A549 (cell line): ENCODE measurements around the gene KRT33B. TPM values are rescaled to one million over a fixed set of nuclear protein-coding genes. Genes with fewer than 3 reads are reported as not detected.
"Not testable (repeated sequence)": the region's sequence is repeated elsewhere in the genome, so short reads cannot be mapped to it uniquely, and the experiment has no call there.

Experiments
- ATAC-seq, 2 experiments: fragments of 200-7000 bp in 1 of 2; fragments of >200 bp in 1 of 2; cut with Nextera tagmentation in 1 of 2; cut with Tn5 transposase in 1 of 2; 3 replicates each; pipeline versions ENCODE4 v1.8.0 to v1.9.1; 2018 to 2020; ENCODE audit warnings: mild to moderate bottlenecking in 1 of 2, moderate library complexity in 1 of 2
- CTCF ChIA-PET: fragments of 300-600 bp; sonication (Branson Sonifier 250); formaldehyde crosslinking; extraction: SDS; loops from one replicate; lab custom pipeline; 2021; ENCODE audit warnings: antibody characterized with exemption, inconsistent platforms; lab: Yijun Ruan, JAX
- POLR2A ChIA-PET: fragments of 350-600 bp; formaldehyde crosslinking; extraction: SDS; loops from one replicate; lab custom pipeline; 2021; ENCODE audit warnings: antibody characterized with exemption, inconsistent platforms; lab: Yijun Ruan, JAX
- DNase-seq, 2 experiments: peaks; one replicate each; pipeline versions ENCODE4 v3.0.0 to v3.0.0-alpha.2; 2011 to 2016; ENCODE audit warnings: low read depth in 1 of 2, low spot score in 1 of 2
- FAIRE-seq: peaks from 2 replicates; lab custom pipeline; 2011; peaks lifted over from hg19 to GRCh38; lab: Jason Lieb, UNC
- H3K27ac ChIP-seq, 2 experiments: fragments of >200 bp; sonication (Bioruptor Twin); formaldehyde crosslinking; 3 replicates each; pipeline ENCODE4 v1.5.1; 2016 to 2017
- H3K4me1 ChIP-seq: fragments of >200 bp; sonication (Bioruptor Twin); formaldehyde crosslinking; 3 replicates; pipeline ENCODE4 v1.6.1; 2016
- H3K4me2 ChIP-seq: fragments of >200 bp; sonication (Bioruptor Twin); formaldehyde crosslinking; 3 replicates; pipeline ENCODE4 v1.6.1; 2016
- H3K4me3 ChIP-seq: fragments of >200 bp; sonication (Bioruptor Twin); formaldehyde crosslinking; 3 replicates; pipeline ENCODE4 v1.5.1; 2016
- H3K9me3 ChIP-seq: fragments of >200 bp; sonication (Bioruptor Twin); formaldehyde crosslinking; 3 replicates; pipeline ENCODE4 v1.6.1; 2016
- BCL3 ChIP-seq: fragments of >200 bp; sonication (Bioruptor Twin); formaldehyde crosslinking; IDR thresholded peaks from 3 replicates; pipeline ENCODE4 v1.6.1; 2016
- BHLHE40 ChIP-seq: IDR thresholded peaks from 2 replicates; pipeline ENCODE4 v1.6.1; 2012; ENCODE audit warnings: low read depth, low read length, inconsistent platforms
- CEBPB ChIP-seq, 2 experiments: fragments of >200 bp in 1 of 2; sonication (Bioruptor Twin) in 1 of 2; formaldehyde crosslinking in 1 of 2; IDR thresholded peaks; 2 replicates each; pipeline ENCODE4 v1.6.1; 2012 to 2016
- CTCF ChIP-seq: fragments of >200 bp; sonication (Bioruptor Twin); formaldehyde crosslinking; IDR thresholded peaks from 3 replicates; pipeline ENCODE4 v1.5.1; 2016
- EHMT2 ChIP-seq: fragments of 200-600 bp; sonication (generic); IDR thresholded peaks from 2 replicates; pipeline ENCODE4 v1.6.1; 2016; ENCODE audit warnings: antibody characterized with exemption, low read depth, mild to moderate bottlenecking, moderate library complexity
- FOSL2 ChIP-seq, 2 experiments: fragments of 450-650 bp in 1 of 2; fragments of >200 bp in 1 of 2; sonication (Bioruptor Twin) in 1 of 2; formaldehyde crosslinking; IDR thresholded peaks; 2 replicates each; pipeline versions ENCODE4 v1.5.0 to v1.6.1; 2016 to 2020; ENCODE audit warnings: mild to moderate bottlenecking in 1 of 2, moderate library complexity in 1 of 2
- GATA3 ChIP-seq: IDR thresholded peaks from 2 replicates; pipeline ENCODE4 v1.6.1; 2012; ENCODE audit warnings: borderline replicate concordance
- HDAC2 ChIP-seq: fragments of 200-600 bp; sonication (generic); IDR thresholded peaks from 2 replicates; pipeline ENCODE4 v1.6.1; 2016
- HOXB5 ChIP-seq: fragments of 250-450 bp; sonication (Bioruptor Pico); IDR thresholded peaks from 2 replicates; pipeline ENCODE4 v1.5.0; 2020; ENCODE audit warnings: mild to moderate bottlenecking, moderate library complexity
- JUN ChIP-seq, 2 experiments: fragments of >200 bp; sonication (Bioruptor Twin); formaldehyde crosslinking; IDR thresholded peaks; 2 replicates in 1 of 2; 3 replicates in 1 of 2; pipeline ENCODE4 v1.6.1; 2016 to 2017
- MYC ChIP-seq: IDR thresholded peaks from 2 replicates; pipeline ENCODE4 v1.6.1; 2012; ENCODE audit warnings: mild to moderate bottlenecking, inconsistent platforms, low read length, improper control_type of control experiment, borderline replicate concordance
- NFE2L2 ChIP-seq: fragments of 150-350 bp; conservative IDR thresholded peaks from 2 replicates; pipeline ENCODE4 v1.6.1; 2014; ENCODE audit warnings: low read length
- NPAS2 ChIP-seq: fragments of 250-450 bp; sonication (Bioruptor Pico); IDR thresholded peaks from 2 replicates; pipeline ENCODE4 v1.8.0; 2022; ENCODE audit warnings: mild to moderate bottlenecking, moderate library complexity, borderline replicate concordance
- SMC3 ChIP-seq: fragments of >200 bp; sonication (Bioruptor Twin); formaldehyde crosslinking; IDR thresholded peaks from 3 replicates; pipeline ENCODE4 v1.6.1; 2018; ENCODE audit warnings: inconsistent platforms
- TFCP2L1 ChIP-seq: fragments of 250-450 bp; sonication (Bioruptor Pico); IDR thresholded peaks from 2 replicates; pipeline ENCODE4 v1.5.0; 2021; ENCODE audit warnings: mild to moderate bottlenecking
- USF2 ChIP-seq: fragments of 450-650 bp; IDR thresholded peaks from 2 replicates; pipeline ENCODE4 v1.6.1; 2014; ENCODE audit warnings: antibody characterized with exemption
- ZFP36 ChIP-seq: fragments of 450-650 bp; IDR thresholded peaks from 2 replicates; pipeline ENCODE4 v1.6.1; 2014; ENCODE audit warnings: borderline replicate concordance; ENCODE audit not compliant: partially characterized antibody
- WGBS: methylation state at CpG from one replicate; pipeline ENCODE4 v1.1.6; 2017; ENCODE audit errors: missing lambda C conversion rate; 5-methylcytosine and 5-hydroxymethylcytosine counted together
- polyA plus RNA-seq, 4 experiments: library from polyadenylated mRNA; depleted of rRNA in 3 of 4; stranded (reverse); fragments of >200 nt; fragmentation: RNase III in 1 of 4; extraction: RNeasy Plus Mini Kit Qiagen cat#74134 plus additional on column Dnase treatment in 1 of 4; gene quantifications; 2 replicates in 3 of 4; 3 replicates in 1 of 4; pipeline ENCODE4 v1.2.3, GENCODE V29; 2011 to 2017

Gene KRT33B
- polyA plus RNA-seq, 2 of the 4 experiments (the other 2 are of a cell fraction) = 0.05 TPM; not detected in 1

GRCh38 chr17:41395611-41396010 lies 26.0 kb upstream of the KRT33B start (continued):
- no peak for TF ChIP-seq BCL3
- TF ChIP-seq CTCF = no peak
- TF ChIP-seq NFE2L2 = no peak

- WGBS = 71% methylated on average over 12 of the region's 12 CpGs
- FAIRE-seq, H3K4me1 ChIP-seq, H3K4me3 ChIP-seq, H3K9me3 ChIP-seq, H3K27ac ChIP-seq, DNase-seq, ATAC-seq, H3K4me2 ChIP-seq, POLR2A ChIA-PET: not testable (repeated sequence)
- CTCF ChIA-PET = interaction anchor here (1.4 kb wide), 1 partner anchor 10 kb away, joined by 4 read pairs; no protein-coding TSS in a partner anchor
Observed at GRCh38 chr17:41395044-41395443, 25.4 kb upstream of the KRT33B start.

GRCh38 chr17:41394254-41394996 lies 24.8 kb upstream of the KRT33B start:
- TF ChIP-seq MYC = no peak
- no peak for TF ChIP-seq FOSL2 (IDR thresholded peaks at IDR 0.05)
- TF ChIP-seq FOSL2 (CRISPR knock-in tag; IDR thresholded peaks at IDR 0.05) = 0 out of 2 replicates have a peak, but pooled peaks have one; percentile 19
- no peak for TF ChIP-seq JUN (IDR thresholded peaks at IDR 0.05)
- ChIA-PET POLR2A (no interaction called here), CTCF (no interaction called here)
- no peak overlapping the region for H3K4me3 ChIP-seq
- no peak overlapping the region for H3K27ac ChIP-seq
- no peaks in the 10 kb centered on the region for H3K4me1 ChIP-seq
- ATAC-seq (no peak), FAIRE-seq (no peak), DNase-seq (no peak)
- WGBS = 74% methylated on average over 10 of the region's 10 CpGs
- no peaks in the 10 kb centered on the region for H3K9me3 ChIP-seq
- no peak overlapping the region for H3K4me2 ChIP-seq

- Histone ChIP-seq H3K4me3 (no peak overlapping the region), H3K27ac (no peak overlapping the region; a peak in 1 of 6 replicates), H3K4me2 (no peak overlapping the region)
- CTCF ChIA-PET = interaction anchor here (0.7 to 1.2 kb wide), 3 partner anchors 155 to 255 kb away, joined by 3 to 4 read pairs (median 3); no protein-coding TSS in a partner anchor
- ATAC-seq (no peak), FAIRE-seq (no peak), DNase-seq (no peak)
- 87% methylated on average over 10 of the region's 10 CpGs for WGBS
- POLR2A ChIA-PET = no interaction called here
- TF ChIP-seq TFCP2L1 (no peak), FOSL2 (IDR thresholded peaks at IDR 0.05) (no peak), FOSL2 (CRISPR knock-in tag; IDR thresholded peaks at IDR 0.05) (no peak), SMC3 (no peak), CEBPB (IDR thresholded peaks at IDR 0.05) (no peak), USF2 (no peak), ZFP36 (no peak), HOXB5 (CRISPR knock-in tag) (no peak), MYC (no peak), CTCF (no peak), HDAC2 (no peak), EHMT2 (no peak), BHLHE40 (no peak), GATA3 (no peak), NFE2L2 (no peak), NPAS2 (CRISPR knock-in tag) (no peak)
- TF ChIP-seq, all 56 proteins: peak for 0
- Histone ChIP-seq H3K4me1 (no peaks in the 10 kb centered on the region), H3K9me3 (no peaks in the 10 kb centered on the region)
Observed at GRCh38 chr17:41393826-41394225, 24.2 kb upstream of the KRT33B start.
